Activated CD4-positive, alpha-beta T cell treated with anti-CD3 and anti-CD28 coated beads, Interleukin-2, amount 50 U/mL, for 24 hours (primary cell): ENCODE data around the gene CNOT4.
"Not testable (repeated sequence)": the region's sequence is repeated elsewhere in the genome, so short reads cannot be mapped to it uniquely, and the experiment has no call there.

ENCODE experiments used
- DNase-seq, 2 donors: peaks; one replicate each; pipeline ENCODE4 v3.0.0-alpha.2; 2020; ENCODE audit warnings: low read depth in 1 of 2, low spot score in 1 of 2

CNOT4 gene

DNA sequence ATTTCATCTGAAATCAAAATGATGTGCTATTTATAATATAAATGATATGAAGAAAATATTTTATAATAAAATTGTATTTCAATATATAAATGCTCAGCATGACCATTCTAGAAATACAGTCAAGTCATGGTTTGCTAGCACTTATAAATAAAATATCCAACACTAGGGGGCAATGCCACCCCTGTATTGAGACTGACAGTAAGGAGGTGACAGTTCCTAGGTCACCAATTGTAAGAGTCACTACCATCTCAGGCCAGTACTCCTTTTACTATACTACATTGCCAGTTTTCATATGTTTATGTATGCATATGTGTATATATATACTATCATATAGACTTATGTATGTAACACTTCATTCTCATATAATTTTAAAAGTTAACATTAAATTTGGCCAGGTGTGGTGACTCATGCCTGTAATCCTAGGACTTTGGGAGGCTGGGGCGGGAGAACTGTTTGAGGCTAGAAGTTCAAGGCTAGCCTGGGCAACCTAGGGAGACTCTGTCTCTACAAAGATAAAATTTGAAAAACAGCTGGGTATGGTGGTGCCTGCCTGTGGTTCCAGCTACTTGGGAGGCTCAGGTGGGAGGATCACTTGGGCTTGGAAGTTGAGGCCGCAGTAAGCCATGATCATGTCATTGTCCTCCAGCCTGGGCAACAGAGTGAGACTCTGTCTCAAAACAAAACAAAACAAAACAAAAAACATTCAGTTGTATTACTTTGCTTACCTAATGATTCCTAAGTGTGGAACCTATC lies 2.4 kb upstream of the CNOT4 start:
- peak in 1 of 2 donors; percentile 30 for DNase-seq

DNA sequence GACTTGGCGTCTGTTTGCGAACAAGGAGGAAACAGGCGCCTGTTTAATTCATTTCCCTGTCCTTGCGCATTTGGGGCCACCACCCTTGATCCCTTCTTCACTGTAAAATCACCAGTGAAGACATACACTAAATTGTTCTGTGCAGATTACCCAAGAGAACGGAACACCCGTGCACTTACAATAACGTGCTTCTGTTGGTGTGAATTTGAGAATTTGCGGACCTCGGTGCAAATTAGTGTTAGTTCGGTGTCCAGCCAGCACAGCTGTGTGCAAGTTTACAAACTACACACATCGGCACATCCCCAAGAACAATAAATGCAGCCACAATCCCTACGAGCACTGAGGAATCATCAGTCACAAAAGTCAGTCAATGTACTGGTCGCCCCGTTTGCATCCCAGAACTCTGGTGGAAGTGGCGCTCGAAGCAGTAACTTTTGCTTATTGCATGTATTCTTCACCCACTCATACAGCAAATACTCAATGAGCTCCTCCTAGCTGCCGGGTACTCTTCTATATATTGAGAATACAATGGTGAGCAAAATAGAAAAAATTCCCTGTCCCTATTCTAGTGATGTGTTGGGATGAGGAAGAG lies 786 bp upstream of the CNOT4 start:
- no peak for DNase-seq

DNA sequence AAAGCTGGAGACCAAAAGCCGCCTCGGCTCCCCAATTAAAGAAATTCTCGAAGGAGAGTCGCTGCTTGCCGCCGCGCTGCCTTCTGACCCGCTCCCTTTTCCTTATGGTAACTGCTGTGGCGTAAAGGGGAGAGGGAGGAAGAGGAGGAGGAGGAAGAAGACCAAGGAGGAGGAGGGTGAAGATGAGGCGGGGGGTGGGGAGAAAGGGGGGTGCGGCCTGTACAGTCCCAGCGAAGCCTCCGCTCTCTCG lies 388 bp downstream of the CNOT4 start:
- DNase-seq, result no peak

DNA sequence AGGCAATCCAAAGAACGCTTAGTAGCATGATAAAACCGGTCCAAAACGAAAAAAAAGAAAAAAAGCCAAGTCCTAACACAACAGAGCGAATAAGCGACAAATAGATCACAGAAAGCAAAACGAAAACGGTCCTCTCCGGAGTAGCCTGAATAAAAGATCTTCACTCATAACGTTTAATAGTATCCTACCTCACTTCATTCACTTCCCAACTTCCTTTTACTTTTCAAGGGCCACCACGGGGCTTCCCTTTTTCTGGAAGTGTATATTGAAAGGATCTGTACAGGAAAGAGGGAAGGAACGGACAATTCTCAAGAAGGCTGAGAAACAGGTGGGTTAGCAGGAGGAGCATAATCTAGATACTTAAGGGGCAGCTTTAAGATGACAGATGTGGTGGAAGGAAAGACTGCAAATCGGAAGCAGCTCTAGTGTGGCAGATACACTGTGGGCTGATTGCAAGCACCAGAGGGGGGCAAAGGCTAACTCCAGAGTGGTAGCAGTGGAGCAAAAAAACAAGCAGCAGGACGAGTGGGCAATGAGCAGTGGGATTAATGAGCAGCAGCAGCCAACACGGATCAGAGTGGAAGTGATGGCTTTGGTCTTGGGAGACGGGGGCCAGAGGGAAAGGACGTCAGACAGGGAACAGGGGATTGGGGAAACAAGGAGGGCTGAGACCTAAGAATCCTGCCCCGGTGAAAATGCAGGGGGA lies 866 bp downstream of the CNOT4 start:
- DNase-seq, result peak; percentile 8 to 16

DNA sequence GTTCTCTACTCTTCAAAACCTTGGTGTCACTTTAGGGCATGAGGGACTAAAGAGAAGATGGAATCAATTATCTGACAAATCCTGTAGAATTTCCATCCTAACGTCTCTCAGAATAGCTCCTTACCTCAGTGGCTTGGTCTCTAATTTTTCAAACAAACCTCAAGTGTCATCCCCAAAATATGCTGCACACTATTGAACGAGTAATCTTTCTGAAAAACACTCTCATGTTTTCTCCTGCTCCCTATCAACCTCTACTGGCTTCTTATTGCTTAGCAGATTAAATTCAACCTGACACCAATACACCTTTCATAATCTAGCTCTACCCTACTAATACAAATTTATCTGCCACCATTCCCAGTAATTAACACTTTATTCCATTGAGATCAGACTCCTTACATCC lies 8.5 kb downstream of the CNOT4 start:
- DNase-seq, result no peak

DNA sequence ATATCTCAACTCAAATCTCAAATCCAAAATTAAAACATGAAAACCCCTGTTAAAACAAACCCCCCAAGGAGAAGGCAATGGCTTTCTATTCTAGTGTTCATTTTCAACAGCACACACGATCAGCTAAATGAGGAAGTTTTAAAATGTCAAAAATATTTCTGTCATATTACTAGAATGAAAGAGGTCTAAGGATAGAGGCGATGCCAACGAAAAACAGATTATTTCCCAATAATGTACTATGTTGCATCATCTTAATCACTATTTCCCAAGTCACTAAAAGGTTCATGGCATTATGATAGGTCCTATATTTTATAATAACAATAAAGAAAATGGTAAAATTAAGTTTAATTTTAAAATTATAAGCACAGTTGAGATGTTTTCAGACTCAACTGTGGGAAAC lies 10.1 kb downstream of the CNOT4 start:
- DNase-seq, result no peak

DNA sequence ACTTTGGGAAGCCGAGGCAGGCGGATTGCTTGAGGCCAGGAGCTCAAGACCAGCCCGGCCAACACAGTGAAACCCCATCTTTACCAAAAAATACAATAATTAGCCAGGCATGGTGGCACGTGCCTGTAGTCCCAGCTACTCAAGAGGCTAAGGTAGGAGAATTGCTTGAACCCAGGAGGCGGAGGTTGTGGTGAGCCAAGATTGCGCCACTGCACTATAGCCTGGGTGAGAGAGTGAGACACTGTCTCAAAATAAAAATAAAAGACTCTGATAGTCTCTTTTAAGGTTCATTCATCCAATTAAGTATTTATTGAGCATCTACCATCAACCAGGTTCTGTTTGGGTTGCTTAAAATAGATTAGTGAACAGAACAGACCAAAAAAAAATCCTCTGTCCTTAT lies 12.7 kb downstream of the CNOT4 start:
- DNase-seq, result not testable (repeated sequence)

DNA sequence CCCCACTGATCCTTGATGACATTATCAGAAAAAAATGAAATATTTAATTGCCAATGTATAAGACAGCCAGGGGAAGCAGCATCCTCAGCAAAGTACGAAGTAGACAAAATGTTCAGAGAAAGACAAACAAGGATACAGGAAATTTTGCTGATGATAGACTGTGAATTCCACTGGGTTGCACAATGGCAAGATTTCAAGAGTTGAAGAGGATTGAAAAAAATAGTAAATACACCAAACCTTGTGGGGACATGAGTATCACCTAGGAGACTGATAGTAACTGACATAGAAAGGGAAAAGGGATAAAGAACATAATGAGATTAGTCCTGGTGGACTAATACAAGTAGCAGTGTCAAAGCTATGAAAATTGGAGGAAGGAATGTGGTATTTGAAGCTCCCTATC lies 16.5 kb downstream of the CNOT4 start:
- no peak for DNase-seq

DNA sequence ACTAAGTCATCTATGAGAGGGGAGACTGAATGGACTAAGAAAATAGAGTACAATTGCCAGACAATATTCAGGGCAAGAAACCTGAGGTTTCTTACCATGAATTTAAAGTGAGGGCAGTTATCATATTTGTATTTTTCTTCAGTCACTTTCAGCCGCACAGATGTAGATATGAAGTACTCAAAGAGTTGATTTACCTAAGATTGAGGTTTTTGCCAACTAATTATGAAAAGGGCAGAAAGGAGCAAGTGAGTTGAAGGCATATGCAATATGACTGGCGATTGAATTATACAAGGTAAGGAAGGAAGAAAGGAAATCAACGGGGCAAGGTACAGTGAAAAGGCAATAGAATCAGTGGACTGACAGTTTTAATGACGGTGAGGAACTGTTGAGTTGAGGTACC lies 17.8 kb downstream of the CNOT4 start:
- no peak for DNase-seq

DNA sequence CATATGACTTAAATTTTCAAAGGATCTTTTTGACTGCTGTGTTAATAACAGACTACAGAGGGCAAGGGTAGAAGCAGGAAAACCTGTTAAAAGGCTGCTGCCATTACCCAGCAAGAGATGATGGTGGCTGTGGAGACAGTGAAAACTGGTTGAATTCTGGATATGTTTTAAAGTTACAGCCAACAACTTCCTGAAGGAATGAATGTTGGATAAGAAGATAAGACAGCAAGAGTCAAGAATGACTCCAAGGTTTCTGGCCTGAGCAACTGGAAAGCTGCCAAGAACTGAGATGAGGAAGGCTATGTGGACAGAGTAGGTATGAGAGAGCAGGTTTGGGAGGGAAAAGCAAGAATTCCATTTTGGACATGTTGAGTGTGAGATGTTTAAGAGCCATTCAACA lies 19.1 kb downstream of the CNOT4 start:
- no peak for DNase-seq

DNA sequence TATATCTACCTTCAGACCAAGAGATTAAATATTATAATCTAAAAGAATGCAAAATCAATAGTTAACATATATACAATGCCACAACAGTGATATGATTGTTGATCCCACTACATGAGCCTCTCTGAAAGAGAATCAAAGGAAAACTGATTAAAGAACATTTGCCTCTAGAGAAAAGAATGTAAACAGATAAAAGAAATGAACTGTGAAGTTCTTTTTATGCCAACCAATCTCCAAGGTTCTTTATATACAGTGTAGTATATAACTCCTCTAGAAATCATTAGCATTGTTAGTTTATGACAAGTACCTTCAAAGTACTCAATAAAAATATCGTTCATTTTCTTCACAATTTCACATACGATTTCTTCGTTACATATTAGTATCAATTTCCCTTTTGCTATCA lies 20.1 kb downstream of the CNOT4 start:
- DNase-seq, result no peak

DNA sequence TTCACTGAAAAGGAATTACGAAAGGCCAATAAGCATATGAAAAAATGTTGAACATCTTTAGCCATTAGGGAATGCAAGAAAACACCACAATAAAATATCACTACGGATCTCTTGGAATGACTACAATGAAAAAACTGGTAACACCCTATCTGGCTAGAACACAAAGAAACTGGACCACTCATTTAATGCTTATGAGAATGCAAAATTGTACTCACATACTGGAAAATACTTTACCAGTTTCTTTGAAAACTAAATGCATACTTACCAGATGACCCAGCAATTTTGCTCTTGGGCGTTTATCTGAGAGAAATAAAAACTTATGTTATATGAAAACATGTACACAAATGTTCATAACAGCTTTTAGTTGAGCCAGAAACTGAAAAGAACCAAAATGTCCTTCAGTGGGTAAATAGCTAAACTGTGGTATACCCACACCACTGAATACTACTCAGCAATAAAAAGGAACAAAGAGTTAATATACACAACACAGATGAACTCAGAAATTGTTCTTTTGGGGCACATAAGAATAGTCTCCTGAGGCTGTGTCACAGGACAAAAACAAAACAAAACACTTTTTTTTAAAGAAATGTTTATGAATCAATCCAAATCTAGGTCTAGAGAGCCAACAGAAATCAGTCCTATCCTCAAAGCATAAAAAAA lies 23.5 kb downstream of the CNOT4 start:
- no peak for DNase-seq

DNA sequence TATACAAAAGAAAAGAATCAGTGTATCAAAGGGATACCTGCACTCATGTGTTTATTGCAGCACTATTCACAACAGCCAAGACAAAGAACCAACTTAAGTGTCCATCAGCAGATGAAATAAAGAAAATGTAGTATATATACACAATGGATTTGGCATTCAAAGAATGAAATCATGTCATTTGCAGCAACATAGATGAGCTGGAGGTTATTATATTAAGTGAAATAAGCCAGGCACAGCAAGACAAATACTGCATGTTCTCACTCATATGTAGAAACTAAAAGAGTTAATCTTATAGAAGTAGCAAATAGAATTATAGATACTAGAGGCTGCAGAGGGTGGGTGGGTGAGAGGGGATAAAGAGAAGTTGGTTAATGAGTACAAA lies 28.3 kb downstream of the CNOT4 start:
- no peak for DNase-seq

DNA sequence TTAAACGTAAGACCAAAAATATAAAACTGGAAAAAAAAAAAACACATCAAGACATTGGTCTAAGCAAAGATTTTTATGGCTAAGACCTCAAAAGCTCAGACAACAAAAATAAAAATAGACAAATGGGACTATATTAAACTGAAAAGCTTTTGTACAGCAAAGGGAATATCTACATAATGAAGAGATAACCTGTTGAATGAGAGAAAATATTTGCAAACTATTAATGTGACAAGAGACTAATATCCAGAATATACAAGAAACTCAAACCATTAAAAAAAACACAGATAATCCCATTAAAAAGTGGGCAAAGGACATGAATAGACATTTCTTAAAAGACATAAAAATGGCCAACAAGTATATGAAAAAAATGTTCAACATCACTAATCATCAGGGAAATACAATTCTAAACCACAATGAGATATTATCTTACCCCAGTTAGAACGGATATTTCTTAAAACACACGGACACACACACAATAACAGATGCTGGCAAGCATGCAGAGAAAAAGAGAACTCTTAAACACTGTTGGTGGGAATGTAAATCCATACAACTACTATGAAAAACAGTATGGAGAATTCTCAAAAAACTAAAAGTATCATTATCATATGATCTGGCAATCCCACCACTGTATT lies 28.8 kb downstream of the CNOT4 start:
- DNase-seq, result no peak

DNA sequence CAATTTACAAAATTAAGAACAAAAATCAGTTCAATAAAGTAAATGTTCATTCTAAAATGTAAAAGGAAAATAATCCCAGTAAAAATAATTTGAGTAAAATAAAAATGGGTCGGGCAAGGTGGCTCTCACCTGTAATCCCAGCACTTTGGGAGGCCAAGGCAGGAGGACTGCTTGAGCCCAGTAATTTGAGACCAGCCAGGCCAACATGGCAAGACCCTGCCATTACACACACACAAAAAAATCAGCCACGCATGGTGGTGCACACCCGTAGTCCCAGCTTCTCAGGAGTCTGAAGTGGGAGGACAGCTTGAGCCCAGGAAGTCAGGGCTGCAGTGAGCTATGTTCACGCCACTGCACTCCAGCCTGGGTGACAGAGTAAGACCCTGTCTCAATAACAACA lies 34.4 kb downstream of the CNOT4 start:
- no peak for DNase-seq

DNA sequence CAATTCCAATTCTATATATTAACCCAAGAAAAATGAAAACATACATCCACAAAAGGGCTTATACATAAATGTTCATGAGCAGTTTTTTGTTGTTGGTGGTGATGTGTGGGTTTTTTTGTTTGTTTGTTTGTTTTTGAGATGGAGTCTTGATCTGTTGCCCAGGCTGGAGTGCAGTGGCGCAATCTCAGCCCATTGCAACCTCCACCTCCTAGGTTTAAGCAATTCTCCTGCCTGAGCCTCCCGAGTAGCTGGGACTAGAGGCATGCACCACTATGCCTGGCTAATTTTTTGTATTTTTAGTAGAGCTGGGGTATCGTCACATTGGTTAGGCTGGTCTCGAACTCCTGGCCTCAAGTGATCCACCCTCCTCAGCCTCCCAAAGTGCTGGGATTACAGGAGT lies 40.2 kb downstream of the CNOT4 start:
- DNase-seq, result not testable (repeated sequence)

DNA sequence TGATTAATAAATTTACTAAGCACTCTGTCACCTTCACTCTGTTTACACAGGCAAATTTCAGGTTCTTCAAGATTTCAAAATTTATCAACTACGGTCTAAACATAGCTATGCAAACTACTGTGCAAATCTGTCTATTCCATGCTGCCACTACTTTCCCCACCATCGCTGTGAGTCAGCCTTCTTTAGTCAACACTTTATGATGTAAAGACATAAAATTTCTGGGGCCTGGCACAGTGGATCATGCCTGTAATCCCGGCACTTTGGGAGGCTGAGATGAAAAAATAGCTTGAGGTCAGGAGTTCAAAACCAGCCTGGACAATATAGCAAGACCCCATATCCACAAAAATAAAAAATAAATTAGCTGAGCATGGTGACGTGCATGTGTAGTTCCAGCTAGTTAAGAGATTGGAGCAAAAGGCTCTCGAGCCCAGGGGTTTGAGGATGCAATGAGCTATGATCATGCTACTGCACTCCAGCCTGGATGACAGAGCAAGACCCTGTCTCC lies 42.6 kb downstream of the CNOT4 start:
- DNase-seq, result no peak

DNA sequence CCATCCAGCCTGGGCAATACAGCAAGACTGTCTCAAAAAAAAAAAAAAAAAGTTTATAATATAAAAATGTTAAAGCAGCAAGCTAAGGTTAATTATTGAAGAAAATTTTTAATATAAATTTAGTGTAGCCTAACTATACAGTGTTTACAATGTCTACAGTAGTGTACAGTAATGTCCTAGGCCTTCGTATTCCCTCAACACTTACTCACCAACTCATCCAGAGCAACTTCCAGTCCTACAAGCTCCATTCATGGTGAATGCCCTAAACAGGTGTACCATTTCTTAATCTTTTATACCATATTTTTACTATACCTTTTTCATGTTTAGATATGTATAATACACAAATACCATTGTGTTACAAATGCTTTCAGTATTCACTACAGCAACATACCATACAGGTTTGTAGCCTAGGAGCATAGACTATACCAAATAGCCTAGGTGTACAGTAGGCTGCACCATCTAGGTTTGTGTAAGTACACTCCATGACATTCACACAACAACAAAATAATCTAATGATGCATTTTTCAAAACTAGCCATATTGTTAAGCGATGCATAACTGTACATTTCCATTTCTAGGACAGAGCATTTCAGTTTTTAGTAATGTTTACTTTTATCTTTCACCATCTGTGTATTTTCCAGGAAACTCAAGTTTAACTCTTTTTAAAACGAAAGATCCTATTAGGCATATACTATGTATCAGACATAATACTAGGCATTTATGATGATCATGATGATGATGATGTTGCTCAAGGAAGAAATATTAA lies 43.3 kb downstream of the CNOT4 start:
- no peak for DNase-seq

DNA sequence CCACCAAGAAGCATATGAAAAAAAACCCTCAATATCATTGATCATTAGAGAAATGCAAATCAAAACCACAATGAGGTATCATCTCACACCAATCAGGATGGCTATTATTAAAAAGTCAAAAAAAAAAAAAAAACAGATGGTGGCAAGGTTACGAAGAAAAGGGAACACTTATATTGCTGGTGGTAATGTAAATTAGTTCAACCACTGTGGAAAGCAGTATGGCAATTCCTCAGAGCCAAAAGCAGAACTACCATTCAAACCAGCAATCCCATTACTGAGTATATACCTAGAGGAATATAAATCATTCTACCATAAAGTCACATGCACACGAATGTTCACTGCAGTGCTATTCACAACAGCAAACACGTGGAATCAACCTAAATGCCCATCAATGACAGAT lies 46.0 kb downstream of the CNOT4 start:
- DNase-seq, result no peak

DNA sequence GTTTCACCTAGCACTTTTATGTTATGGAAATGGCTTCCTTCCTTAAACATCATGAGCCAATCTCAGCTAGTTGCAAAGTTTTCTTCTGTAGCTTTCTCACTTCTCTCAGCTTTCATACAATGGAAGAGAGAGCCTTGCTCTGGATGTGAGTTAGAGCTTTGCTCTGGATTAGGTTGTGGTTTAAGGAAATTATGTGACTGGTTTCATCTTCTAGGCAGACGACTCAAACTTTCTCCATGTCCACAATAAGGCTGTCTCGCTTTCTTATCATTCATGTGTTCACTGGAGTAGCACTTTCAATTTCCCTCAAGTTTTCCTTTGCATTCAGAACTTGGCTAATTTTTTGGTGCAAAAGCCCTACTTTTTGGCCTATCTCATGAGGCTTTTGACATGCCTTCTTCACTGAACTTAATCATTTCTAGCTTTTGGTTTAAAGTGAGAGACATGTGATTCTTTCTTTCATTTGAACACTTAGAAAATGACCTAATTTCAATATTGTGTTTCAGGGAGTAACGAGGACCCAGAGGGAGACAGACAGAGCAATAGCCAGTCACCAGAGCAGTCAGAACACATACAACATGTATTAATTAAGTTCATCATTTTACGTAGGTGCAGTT lies 49.8 kb downstream of the CNOT4 start:
- DNase-seq, result no peak

DNA sequence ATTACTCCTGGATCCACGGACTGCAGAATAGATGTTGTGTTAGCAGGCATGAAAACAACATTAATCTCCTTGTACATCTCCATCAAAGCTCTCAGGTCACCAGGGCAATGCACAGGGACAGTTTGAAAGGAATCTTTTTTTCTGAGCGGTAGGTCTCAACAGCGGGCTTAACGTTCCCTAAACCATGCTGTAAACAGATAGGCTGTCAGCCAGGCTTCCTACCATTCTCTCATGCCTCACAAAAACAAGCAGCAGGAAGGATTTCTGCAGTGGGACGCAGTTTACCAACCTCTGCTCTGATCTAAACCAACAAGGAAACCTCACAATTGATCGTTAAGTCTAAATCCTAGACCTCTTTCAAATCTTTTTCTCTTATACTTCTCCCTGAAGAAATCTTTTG lies 50.8 kb downstream of the CNOT4 start:
- DNase-seq, result no peak
